GM12874 (cell line): ENCODE measurements around the gene SNX17.

Source experiments
- CTCF ChIP-seq: IDR thresholded peaks from 2 replicates; pipeline ENCODE4 v1.5.1; 2011; ENCODE audit warnings: low read depth, mild to moderate bottlenecking, control low read depth, low read length, moderate library complexity; ENCODE audit not compliant: insufficient read depth

Gene SNX17

DNA sequence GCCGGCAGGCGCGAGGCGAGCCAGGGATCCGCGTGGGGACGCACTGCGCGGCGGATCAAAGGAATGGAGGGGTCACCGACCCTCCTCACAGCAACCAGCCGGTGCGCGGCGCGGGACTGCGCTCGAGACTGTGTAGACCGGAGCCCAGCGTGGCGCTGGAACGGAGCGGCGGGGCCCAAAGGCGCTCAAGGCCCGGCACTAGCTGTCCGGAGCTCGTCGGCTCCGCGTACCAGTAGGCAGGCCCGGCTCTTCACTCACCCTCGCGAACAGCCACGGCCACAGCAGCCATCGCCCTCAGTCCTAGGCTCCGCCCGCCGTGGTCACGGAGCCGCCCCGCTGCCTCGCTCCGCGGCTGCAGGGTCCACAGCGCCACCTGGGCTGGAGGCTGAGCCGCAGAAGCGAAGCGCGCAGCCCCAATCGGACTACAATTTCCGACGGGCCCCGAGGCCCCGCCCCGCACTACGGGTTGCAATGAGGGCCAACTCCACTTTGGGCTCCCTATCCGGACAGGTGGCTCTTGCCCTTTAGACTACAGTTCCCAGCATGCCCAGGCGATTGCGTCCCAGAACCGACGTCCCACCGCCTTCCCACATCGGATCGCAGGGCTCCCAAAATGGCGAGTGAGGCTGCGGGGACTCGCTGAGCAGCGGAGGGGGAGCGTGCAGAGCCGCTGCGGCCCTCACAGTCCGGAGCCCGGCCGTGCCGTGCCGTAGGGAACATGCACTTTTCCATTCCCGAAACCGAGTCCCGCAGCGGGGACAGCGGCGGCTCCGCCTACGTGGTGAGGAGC, at the start of gene SNX17, which contains the start of gene EIF2B4:
Gene SNX17 (plus strand): TSS at position 591 of the 790 bp plus-strand sequence. CDS start 128 bp downstream, at position 719.
Gene EIF2B4 (minus strand): TSS at position 313 of the 790 bp plus-strand sequence. CDS start 24 bp downstream, at position 289.
- TF ChIP-seq CTCF, result peak; percentile 90

GRCh38 chr2:27320958-27321543, 49.4 kb upstream of the SNX17 start:
- no peak for TF ChIP-seq CTCF

GRCh38 chr2:27322301-27322765, 48.1 kb upstream of the SNX17 start:
- TF ChIP-seq CTCF, result no peak

GRCh38 chr2:27322766-27323595, 47.4 kb upstream of the SNX17 start, which contains the start of gene MPV17:
Gene MPV17 (minus strand): TSS chr2:27323097. CDS start chr2:27322517, 580 bp downstream.
- no peak for TF ChIP-seq CTCF

GRCh38 chr2:27323596-27324285, 46.7 kb upstream of the SNX17 start:
- no peak for TF ChIP-seq CTCF

- no peak for TF ChIP-seq CTCF
These were observed 45.7 kb upstream of the SNX17 start for GRCh38 chr2:27324720-27325119.
